ENCODE results near the gene HOXD13.

HOXD13 gene

DNA sequence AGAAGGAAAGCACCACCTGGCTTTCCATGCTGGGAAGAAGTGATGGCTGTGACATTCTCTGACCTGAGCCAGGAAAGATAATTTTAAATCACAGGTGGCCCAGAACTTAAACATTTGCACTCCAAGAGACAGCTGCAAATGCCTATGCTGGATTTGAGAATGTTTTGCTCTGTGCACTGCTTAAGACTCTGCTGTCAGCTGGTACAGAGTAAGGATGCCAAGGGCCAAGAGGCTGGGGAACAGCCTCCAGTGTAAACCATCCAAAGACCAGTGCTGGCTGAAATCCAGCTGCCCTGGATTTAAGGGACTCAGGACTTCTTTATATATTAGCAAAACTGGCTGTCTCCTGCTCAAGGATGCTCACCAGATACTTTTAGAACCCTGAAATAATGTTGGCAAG lies 40.9 kb downstream of the HOXD13 start:
- DNase-seq (ENCODE audit: insufficient read length) = no peak
- no peak for TF ChIP-seq POLR2A (IDR thresholded peaks at IDR 0.05; ENCODE audit: low read depth, low read length)
- no peak for FAIRE-seq

GRCh38 chr2:176134035-176134434 lies 41.5 kb downstream of the HOXD13 start:
- TF ChIP-seq POLR2A (IDR thresholded peaks at IDR 0.05; ENCODE audit: low read depth, low read length) (no peak), POLR2AphosphoS5 (IDR thresholded peaks at IDR 0.05; ENCODE audit: low read depth, low read length) (no peak), TAF1 (IDR thresholded peaks at IDR 0.05; ENCODE audit: borderline replicate concordance, low read depth, low read length) (no peak)
- FAIRE-seq (no peak), DNase-seq (ENCODE audit: insufficient read length) (no peak)

GRCh38 chr2:176135035-176135440 lies 42.5 kb downstream of the HOXD13 start:
- DNase-seq (ENCODE audit: insufficient read length) (no peak), FAIRE-seq (no peak)
- TF ChIP-seq POLR2AphosphoS5 (IDR thresholded peaks at IDR 0.05; ENCODE audit: low read depth, low read length) (no peak), TAF1 (IDR thresholded peaks at IDR 0.05; ENCODE audit: borderline replicate concordance, low read depth, low read length) (no peak), POLR2A (IDR thresholded peaks at IDR 0.05; ENCODE audit: low read depth, low read length) (no peak)

- FAIRE-seq (no peak), DNase-seq (ENCODE audit: insufficient read length) (no peak)
These were observed 44.1 kb downstream of the HOXD13 start for GRCh38 chr2:176136374-176137251.

GRCh38 chr2:176137252-176137580 lies 44.7 kb downstream of the HOXD13 start:
- no peak for DNase-seq (ENCODE audit: insufficient read length)
- FAIRE-seq = no peak
- no peak for TF ChIP-seq POLR2A (IDR thresholded peaks at IDR 0.05; ENCODE audit: low read depth, low read length)
- no peak for TF ChIP-seq TAF1 (IDR thresholded peaks at IDR 0.05; ENCODE audit: borderline replicate concordance, low read depth, low read length)
- TF ChIP-seq POLR2AphosphoS5 (IDR thresholded peaks at IDR 0.05; ENCODE audit: low read depth, low read length) = no peak

More at GRCh38 chr2:176136374-176137251, 44.1 kb downstream of the HOXD13 start:
- no peak for TF ChIP-seq TAF1 (IDR thresholded peaks at IDR 0.05; ENCODE audit: borderline replicate concordance, low read depth, low read length)
- no peak for TF ChIP-seq POLR2A (IDR thresholded peaks at IDR 0.05; ENCODE audit: low read depth, low read length)
- TF ChIP-seq POLR2AphosphoS5 (IDR thresholded peaks at IDR 0.05; ENCODE audit: low read depth, low read length) = no peak

- DNase-seq (ENCODE audit: insufficient read length) (no peak), FAIRE-seq (no peak)
- TF ChIP-seq TAF1 (IDR thresholded peaks at IDR 0.05; ENCODE audit: borderline replicate concordance, low read depth, low read length) (no peak), POLR2A (IDR thresholded peaks at IDR 0.05; ENCODE audit: low read depth, low read length) (no peak), POLR2AphosphoS5 (IDR thresholded peaks at IDR 0.05; ENCODE audit: low read depth, low read length) (no peak)
These were observed 45.4 kb downstream of the HOXD13 start for GRCh38 chr2:176137906-176138305.

- DNase-seq (ENCODE audit: insufficient read length) = no peak
These were observed 46.0 kb downstream of the HOXD13 start for GRCh38 chr2:176138526-176138922.

DNA sequence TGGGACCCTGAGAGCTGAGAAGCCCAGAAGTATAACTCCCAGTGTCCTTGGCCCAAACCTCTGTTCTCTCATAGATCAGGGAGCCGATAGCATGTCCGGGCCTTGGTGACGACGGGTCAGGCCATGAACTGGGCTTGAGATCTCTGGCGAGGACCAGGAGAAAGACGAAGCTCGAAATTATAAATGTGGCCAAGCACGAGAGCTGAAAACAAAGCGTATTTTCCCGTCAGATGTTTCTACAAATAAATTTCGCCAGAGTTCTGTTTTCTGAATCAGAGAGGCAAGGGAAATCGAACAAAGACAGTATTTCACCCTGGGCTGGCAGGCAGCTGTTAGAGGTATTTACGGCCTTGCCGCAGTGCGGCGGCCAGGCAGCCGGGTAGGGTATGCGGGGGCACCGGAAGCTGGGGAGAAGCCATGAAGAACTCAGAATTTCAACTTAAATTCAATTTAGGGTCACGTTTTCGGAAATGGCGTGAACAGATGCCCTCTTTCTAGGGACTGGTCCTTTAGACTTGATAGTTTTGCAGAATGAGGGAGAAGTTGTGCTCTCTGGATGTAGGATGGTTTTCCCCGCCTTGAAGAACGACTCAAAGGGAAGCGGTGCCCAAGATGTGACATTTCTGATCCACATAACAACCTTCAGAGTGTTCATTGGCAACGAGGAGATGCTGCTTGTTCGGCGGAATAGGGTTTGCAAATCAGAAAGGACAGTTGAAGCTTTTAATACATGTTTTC lies 46.6 kb downstream of the HOXD13 start:
- no peak for DNase-seq (ENCODE audit: insufficient read length)
- TF ChIP-seq TAF1 (IDR thresholded peaks at IDR 0.05; ENCODE audit: borderline replicate concordance, low read depth, low read length) = no peak
- no peak for TF ChIP-seq POLR2AphosphoS5 (IDR thresholded peaks at IDR 0.05; ENCODE audit: low read depth, low read length)
- no peak for TF ChIP-seq POLR2A (IDR thresholded peaks at IDR 0.05; ENCODE audit: low read depth, low read length)
- no peak for FAIRE-seq

More at GRCh38 chr2:176138526-176138922, 46.0 kb downstream of the HOXD13 start:
- no peak for FAIRE-seq
- TF ChIP-seq POLR2AphosphoS5 (IDR thresholded peaks at IDR 0.05; ENCODE audit: low read depth, low read length) (no peak), POLR2A (IDR thresholded peaks at IDR 0.05; ENCODE audit: low read depth, low read length) (no peak), TAF1 (IDR thresholded peaks at IDR 0.05; ENCODE audit: borderline replicate concordance, low read depth, low read length) (no peak)

DNA sequence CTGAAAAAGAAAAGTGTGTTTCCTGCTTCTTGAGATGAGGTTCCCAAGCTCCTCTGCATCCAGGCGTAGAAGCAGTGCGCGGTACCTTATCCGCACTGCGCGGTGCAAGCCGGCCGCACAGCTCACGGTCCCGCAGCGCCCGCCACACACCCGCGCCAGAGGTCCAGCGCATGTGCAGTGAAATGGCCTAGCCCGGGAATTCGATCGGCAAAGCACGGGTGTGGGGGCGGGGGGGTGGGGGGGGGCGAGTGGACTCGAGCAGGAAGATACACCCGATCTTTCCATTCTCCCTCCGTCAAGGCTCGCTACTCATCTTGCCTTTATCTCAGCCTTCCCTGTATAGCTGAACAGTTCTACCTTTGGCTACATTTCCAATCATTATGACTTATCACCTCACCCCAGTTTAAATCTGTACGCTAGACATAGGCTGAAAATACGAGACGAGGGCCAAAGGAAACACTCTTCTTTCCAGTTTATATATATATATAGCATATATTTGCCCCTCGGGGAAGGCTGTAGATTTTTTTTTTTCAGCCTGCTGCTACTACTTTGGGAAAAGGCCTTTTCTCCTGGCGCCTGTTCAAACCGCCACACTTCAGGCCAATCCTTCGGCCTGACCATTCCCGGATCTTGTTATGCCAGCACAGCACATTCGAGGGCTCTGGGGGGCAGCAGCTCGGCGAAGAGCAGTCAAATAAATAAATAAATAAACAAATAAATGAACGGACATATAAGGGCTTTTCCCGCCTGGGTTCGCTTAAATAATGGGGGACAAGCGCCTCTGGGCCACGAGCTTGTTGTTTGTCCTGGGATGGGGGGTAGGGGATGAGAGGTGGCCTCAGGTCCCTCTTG lies 47.4 kb downstream of the HOXD13 start:
- FAIRE-seq (no peak), DNase-seq (ENCODE audit: insufficient read length) (no peak)
- TF ChIP-seq POLR2AphosphoS5 (IDR thresholded peaks at IDR 0.05; ENCODE audit: low read depth, low read length) = no peak
- TF ChIP-seq POLR2A (IDR thresholded peaks at IDR 0.05; ENCODE audit: low read depth, low read length) = no peak
- no peak for TF ChIP-seq TAF1 (IDR thresholded peaks at IDR 0.05; ENCODE audit: borderline replicate concordance, low read depth, low read length)

DNA sequence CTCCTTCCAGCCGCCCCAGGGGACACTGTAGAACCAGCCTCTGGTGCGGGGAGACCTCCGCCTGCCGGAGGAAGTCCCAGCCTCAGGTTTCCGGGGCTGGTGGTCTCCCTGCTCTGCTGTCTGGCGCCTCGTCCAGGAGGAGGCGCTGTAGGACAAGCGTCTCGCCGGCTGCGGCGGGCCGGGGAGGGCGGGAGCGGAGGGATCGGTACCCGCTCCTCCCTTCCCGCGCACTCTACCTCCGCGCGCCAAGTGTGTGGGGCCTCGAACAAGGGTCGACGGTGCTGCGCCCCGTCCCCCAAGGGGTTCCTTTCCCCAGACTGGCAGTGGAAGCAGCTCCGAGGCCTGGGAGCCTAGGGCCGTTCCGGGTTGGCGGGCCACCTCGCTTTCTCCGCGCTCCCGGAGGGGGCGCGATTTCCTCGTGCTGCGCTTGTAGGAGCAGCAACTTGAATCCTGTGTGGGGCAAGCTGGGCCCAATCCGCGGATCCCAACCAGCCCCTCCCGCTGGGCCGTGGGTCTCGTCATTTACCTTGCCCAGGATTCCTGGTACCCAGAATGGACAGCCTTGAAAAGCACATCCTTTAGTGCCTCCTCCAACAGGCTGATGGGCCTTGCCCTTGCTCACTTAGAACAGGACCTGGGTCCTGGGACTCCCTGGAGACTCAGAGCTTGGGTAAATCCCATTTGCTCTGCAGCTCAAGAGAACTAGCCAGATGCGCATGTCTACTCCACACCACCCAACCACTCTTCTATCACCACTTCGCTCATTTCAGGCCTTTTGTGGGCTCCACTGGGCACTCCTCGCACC lies 48.2 kb downstream of the HOXD13 start:
- FAIRE-seq (peak; percentile 93), DNase-seq (ENCODE audit: insufficient read length) (peak; percentile 92)
- TF ChIP-seq POLR2AphosphoS5 (IDR thresholded peaks at IDR 0.05; ENCODE audit: low read depth, low read length) (no peak), POLR2A (IDR thresholded peaks at IDR 0.05; ENCODE audit: low read depth, low read length) (no peak), TAF1 (IDR thresholded peaks at IDR 0.05; ENCODE audit: borderline replicate concordance, low read depth, low read length) (no peak)

Measured in GM12892 (cell line).